HG02870 (cell line): ENCODE data around the gene PARD3.

Source experiments
- ATAC-seq: cut with Tn5 transposase; IDR thresholded peaks from one replicate; pipeline ENCODE4 v1.9.1; 2021; ENCODE audit warnings: mild to moderate bottlenecking, moderate library complexity; ENCODE audit not compliant: unreplicated experiment

PARD3 gene

GRCh38 chr10:34247560-34247959 is 567.5 kb downstream of the PARD3 start:
- no peak for ATAC-seq

- no peak for ATAC-seq
Measured at GRCh38 chr10:34244756-34245484, 570.2 kb downstream of the PARD3 start.

- ATAC-seq, result no peak
Measured at GRCh38 chr10:34241226-34242000, 573.7 kb downstream of the PARD3 start.

GRCh38 chr10:34240039-34240438 is 575.1 kb downstream of the PARD3 start:
- no peak for ATAC-seq

- no peak for ATAC-seq
Measured at GRCh38 chr10:34237898-34238455, 577.1 kb downstream of the PARD3 start.

GRCh38 chr10:34236931-34237330 is 578.2 kb downstream of the PARD3 start:
- ATAC-seq, result no peak

- no peak for ATAC-seq
Measured at GRCh38 chr10:34235164-34235832, 579.8 kb downstream of the PARD3 start.

GRCh38 chr10:34232481-34232880 is 582.6 kb downstream of the PARD3 start:
- no peak for ATAC-seq

GRCh38 chr10:34231441-34232180 is 583.5 kb downstream of the PARD3 start:
- no peak for ATAC-seq

- ATAC-seq, result no peak
Measured at GRCh38 chr10:34229917-34230316, 585.2 kb downstream of the PARD3 start.

- no peak for ATAC-seq
Measured at GRCh38 chr10:34228066-34228465, 587.0 kb downstream of the PARD3 start.

GRCh38 chr10:34224639-34225038 is 590.5 kb downstream of the PARD3 start:
- ATAC-seq, result no peak

GRCh38 chr10:34223658-34224057 is 591.4 kb downstream of the PARD3 start:
- no peak for ATAC-seq

GRCh38 chr10:34222359-34222758 is 592.7 kb downstream of the PARD3 start:
- no peak for ATAC-seq

GRCh38 chr10:34219753-34220548 is 595.1 kb downstream of the PARD3 start:
- no peak for ATAC-seq

GRCh38 chr10:34217524-34217923 is 597.6 kb downstream of the PARD3 start:
- ATAC-seq, result no peak

GRCh38 chr10:34216348-34216945 is 598.6 kb downstream of the PARD3 start:
- no peak for ATAC-seq

GRCh38 chr10:34213805-34214197 is 601.3 kb downstream of the PARD3 start:
- no peak for ATAC-seq

GRCh38 chr10:34213193-34213804 is 601.8 kb downstream of the PARD3 start:
- no peak for ATAC-seq
